ENCODE measurements around the gene LRRK1. TPM values are rescaled to one million over a fixed set of nuclear protein-coding genes. Genes with fewer than 3 reads are reported as not detected.

The LRRK1 gene
- total and polyA plus RNA-seq, 2 of the 13 experiments (the other 11 are each of a cell fraction or from before 2014, with no cell fraction given): 0.13 to 1.2 TPM

DNA sequence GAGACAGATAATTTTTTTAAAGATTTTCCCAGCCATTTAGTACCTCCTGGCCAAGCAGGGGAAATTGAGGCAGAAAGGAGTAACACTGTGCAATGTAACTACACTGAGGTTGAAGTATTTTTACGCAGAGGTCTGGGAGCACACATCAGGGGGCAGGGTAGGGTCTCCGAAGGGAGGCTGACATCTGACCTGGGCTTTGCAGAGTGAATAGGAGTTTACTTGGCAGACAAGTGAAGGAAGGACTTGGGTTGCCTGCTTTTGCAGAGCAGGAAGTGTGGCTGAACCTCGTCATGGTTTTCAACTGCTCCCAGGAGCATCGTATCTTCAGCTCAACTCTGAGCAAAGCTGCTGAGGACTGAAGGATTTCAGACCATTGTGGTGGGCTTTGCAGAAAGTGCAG is 66.2 kb downstream of the LRRK1 start:
- no peak overlapping the region for H3K4me2 ChIP-seq (ENCODE audit: low read depth, low read length)
- ChIA-PET POLR2A (no interaction called here), CTCF (ENCODE audit: low intra/inter-chr PET ratio, low total read pairs) (no interaction called here)
- no peaks in the 10 kb centered on the region for H3K36me3 ChIP-seq (replicated peaks in 1 of 2; ENCODE audit: control insufficient read depth in 1 of 2, insufficient read depth in 2 of 2, low read length in 2 of 2)
- no TSS peak for BruUV-seq (replicated peaks)
- ATAC-seq (no peak), DNase-seq (ENCODE audit: low spot score) (no peak), FAIRE-seq (no peak)
- intact Hi-C loops (cut with micrococcal nuclease; ENCODE audit: unreplicated experiment) (no loop called here), in situ Hi-C loops (cut with HindIII; ENCODE audit: extremely low pct_ligation_motif_present, low pct_unique_long_range_greater_than_20kb) (no loop called here)
- H3K27ac ChIP-seq (ENCODE audit: extremely low read length, insufficient read depth, low read length): no peak overlapping the region
- H3K9me3 ChIP-seq (ENCODE audit: low read length): no peaks in the 10 kb centered on the region
- no peak overlapping the region for H3K4me3 ChIP-seq (replicated peaks in 1 of 3; ENCODE audit: insufficient read depth in 1 of 3, low read depth in 2 of 3, low read length in 3 of 3)
- no peaks in the 10 kb centered on the region for H4K20me1 ChIP-seq (ENCODE audit: insufficient read depth, low read length)
- H3K27me3 ChIP-seq (ENCODE audit: control insufficient read depth in 1 of 2, insufficient read depth in 2 of 2, low read length in 2 of 2): peaks cover 2 to 9% of the 10 kb centered on the region in 2 experiments; a peak in 4 of 5 replicates
- H3K79me2 ChIP-seq (ENCODE audit: insufficient read depth, low read length): no peaks in the 10 kb centered on the region
- TF ChIP-seq SRSF9 (IDR thresholded peaks at IDR 0.05; ENCODE audit: borderline replicate concordance, insufficient read depth, low read depth, low read length, poor library complexity, severe bottlenecking) (no peak), ZNF350 (CRISPR knock-in tag; IDR thresholded peaks at IDR 0.05; ENCODE audit: borderline replicate concordance, low read depth) (no peak), ZNF446 (CRISPR knock-in tag; IDR thresholded peaks at IDR 0.05) (no peak), ETV6 (CRISPR knock-in tag; conservative IDR thresholded peaks at IDR 0.05) (no peak), RFXAP (CRISPR knock-in tag; IDR thresholded peaks at IDR 0.05; ENCODE audit: borderline replicate concordance) (no peak)
- TF ChIP-seq, protein P1, sequence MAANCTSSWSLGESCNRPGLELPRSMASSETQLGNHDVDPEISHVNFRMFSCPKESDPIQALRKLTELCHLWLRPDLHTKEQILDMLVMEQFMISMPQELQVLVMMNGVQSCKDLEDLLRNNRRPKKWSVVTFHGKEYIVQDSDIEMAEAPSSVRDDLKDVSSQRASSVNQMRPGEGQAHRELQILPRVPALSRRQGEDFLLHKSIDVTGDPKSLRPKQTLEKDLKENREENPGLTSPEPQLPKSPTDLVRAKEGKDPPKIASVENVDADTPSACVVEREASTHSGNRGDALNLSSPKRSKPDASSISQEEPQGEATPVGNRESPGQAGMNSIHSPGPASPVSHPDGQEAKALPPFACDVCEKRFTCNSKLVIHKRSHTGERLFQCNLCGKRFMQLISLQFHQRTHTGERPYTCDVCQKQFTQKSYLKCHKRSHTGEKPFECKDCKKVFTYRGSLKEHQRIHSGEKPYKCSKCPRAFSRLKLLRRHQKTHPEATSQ (CRISPR knock-in tag; IDR thresholded peaks at IDR 0.05; ENCODE audit: borderline replicate concordance): no peak
- TF ChIP-seq, protein P2, sequence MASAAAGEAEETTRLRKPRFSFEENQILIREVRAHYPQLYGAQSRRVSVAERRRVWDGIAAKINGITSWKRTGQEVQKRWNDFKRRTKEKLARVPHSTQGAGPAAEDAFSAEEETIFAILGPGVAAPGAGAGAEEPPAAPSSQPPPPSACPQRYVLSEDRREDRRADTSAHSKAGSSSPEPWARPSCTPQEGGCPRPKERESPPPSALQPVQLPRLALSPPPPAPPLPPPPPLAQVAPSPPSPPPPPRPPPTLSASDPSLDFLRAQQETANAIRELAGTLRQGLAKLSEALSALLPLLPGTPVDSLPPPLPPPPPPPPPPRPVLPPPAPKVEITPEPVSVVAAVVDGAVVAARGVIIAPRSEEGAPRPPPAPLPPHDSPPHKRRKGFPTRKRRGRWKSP (CRISPR knock-in tag; IDR thresholded peaks at IDR 0.05): no peak
- 65% methylated on average over 4 of the region's 4 CpGs for WGBS (ENCODE audit: low lambda C conversion rate)
- no peak overlapping the region for H3K9ac ChIP-seq (ENCODE audit: insufficient read depth, low read depth, low read length)
- no peak overlapping the region for H2AFZ ChIP-seq (ENCODE audit: low read length)
- H3K4me1 ChIP-seq (ENCODE audit: insufficient read depth, low read length): peaks cover 14% of the 10 kb centered on the region
